Activated CD4-positive, alpha-beta T cell treated with anti-CD3 and anti-CD28 coated beads, Interleukin-2, amount 50 U/mL, for 1 hour (primary cell): Measurements from ENCODE around the gene FBLN1.
"Not testable (repeated sequence)": the region's sequence is repeated elsewhere in the genome, so short reads cannot be mapped to it uniquely, and the experiment has no call there.

Experiments
- DNase-seq: peaks from one replicate; pipeline ENCODE4 v3.0.0-alpha.2; 2020

FBLN1 gene

DNA sequence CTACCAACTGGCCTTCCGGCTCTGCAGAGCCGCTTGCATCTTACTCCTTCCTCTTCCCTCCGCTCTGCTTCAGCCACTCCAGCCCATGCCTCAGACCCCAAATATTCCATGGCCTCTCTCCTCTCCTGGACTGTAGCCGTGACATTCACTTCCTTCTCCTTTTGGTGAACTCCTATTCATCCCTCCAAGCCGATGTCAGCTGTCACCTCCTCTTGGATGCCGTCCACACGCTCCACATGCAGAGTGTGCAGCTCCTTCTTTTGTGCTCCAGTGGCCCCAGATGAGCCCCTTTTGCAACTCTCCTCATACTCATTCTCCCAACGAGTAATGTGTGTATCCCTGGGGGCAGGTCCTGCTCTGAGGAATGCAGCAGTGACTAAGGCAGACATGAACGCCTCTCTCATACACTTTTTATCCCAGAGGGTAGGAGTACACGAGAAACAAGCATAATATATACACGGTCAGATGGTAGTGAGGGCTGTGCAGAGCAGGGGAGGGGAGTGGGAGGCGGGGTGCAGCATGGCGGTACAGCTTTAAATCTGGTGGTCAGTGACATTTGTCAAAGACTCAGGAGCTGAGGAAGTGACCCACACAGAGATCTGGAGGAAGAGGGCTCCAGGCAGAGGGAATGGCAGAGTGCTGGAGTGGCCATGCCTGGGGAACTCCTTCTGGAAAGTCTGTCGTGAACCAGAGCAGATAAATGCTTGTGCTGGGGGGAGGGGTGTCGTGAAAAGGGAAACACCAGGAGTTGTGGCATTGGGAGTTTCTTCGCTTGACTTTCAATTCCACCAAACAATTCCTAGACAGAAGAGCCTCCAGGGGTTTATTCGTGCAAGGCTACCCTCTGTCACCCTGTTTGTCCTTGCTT is 85.2 kb downstream of the FBLN1 start:
- no peak for DNase-seq

- no peak for DNase-seq
Observed at GRCh38 chr22:45589556-45589955, 86.9 kb downstream of the FBLN1 start.

DNA sequence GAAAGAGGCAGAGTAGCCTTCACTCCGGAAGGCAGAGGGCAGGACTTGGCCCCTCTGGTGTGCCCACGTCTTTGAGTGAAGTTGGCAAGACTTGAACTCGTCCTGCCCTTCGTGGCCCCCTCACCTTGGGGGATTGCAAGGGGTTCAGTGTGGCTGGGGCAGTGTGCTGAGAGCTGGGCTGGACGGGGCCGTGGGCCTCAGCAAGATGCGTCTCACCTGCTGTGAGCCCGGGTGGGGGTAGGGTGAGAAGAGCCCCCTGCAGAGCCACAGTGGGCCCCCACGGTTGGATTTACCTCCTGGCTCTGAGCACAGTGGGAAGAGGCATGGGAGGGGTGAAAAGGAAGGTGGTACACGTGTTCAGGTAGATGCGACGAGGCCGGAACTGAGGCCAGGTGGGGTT is 87.6 kb downstream of the FBLN1 start:
- DNase-seq: no peak

GRCh38 chr22:45591633-45592213 is 89.0 kb downstream of the FBLN1 start:
- DNase-seq: not testable (repeated sequence)

DNA sequence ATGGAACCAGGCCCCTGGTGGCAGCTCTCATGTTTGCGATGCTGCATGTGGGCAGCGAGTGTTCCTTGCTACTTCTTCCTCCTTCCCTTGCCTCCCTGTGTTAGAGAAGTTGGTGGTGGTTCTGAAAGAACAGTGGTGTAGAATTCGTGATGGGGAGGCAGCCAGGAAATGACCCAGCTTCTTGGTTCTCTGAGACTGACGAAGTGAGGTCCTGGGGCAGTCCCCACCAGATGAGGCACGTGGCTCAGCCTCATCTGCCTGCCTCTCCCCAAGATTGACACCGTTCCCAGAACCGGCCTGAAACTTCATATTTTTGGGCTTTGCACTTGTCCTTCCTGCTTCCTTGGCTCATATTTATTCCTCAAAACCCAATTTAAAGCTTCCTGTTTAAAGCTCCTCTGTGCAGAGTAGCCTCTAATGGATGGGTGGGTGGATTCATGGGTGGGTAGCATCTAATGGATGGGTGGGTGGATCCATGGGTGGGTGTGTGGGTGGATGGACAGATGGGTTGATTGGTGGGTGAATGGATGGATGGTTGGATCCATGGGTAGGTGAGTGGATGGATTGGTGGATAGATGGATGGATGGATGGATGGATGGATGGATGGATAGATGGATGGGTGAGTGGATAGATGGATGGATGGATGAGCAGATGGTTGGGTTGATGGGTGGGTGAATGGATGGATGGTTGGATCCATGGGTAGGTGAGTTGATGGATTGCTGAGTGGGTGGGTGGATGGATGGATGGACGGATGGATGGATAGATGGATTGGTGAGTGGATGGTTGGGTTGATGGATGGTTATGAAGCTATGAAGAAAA is 91.6 kb downstream of the FBLN1 start:
- no peak for DNase-seq

- DNase-seq: no peak
Observed at GRCh38 chr22:45597460-45598192, 94.9 kb downstream of the FBLN1 start.

DNA sequence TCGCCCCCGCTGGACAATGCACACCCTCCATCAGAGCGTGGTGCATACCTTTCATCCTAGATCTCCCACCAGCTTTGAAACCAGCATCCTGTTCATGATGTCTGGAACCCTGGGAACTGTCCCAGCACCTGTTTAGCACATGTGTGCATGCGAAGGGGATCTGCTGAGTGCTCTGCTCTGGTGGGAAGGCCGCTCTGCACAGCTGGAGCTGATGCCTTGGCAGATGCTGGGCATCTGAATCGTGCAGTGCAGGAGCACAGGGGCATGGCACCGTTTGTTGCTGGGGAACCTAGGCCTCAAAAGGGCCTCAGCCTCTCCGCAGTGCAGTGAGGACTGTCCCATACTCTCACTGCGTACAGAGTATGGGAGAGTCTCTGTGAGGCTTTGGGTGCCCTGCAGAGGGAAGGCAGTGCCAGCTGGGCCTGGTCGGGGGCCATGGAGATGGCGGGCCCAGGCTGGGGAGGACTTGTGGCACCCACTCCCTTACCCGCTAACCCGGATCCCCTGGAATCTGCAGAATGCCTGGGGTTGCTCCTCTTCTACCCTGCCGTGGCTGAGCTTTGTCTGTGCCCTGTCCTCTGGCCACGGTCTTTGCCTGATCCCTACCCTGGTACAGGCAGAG is 96.0 kb downstream of the FBLN1 start:
- no peak for DNase-seq

GRCh38 chr22:45599836-45600577 is 97.3 kb downstream of the FBLN1 start:
- no peak for DNase-seq

DNA sequence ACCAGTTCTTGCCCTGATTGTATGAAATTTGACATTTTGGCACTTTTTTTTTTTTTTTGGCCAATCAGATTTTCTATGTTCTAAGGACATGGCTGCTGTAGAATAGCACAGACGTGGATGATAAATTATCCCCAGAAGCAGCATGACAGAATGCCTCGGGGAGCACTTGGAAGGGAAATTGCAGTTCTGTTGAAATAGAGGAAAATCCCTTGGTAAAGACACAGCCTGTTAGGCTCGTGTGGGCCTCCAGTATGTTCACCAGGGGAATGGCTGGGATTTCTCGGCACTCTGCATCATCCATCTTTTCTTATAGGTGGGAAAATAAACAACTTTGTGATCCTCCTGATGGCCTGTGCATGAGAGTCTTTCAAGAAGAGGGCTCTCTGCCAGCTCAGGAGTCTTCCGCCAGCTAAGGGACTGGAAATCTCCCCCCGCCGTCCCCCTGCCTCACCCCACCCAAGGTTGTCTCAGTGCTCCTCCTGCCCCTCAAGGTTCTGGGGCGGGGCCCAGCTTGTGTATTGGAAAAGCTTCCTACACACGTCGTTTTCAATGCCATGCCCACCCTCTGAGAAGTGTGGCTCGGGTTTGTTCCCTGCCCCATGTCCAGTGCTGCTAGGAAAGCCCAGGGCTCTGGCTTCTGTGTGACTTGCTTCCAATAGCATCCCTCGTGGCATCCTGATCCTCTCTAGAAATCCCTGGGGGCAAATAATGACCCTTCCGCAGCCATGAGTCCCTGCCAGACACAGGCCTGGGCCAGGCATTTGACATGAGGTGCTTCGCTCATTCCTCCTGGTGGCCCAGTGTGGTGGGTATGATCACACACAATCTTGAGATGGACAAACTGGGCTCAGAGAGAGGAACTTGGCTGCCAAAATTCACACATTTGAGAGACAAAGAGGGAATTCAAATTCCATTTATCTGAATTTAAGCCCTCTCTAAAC is 98.4 kb downstream of the FBLN1 start:
- no peak for DNase-seq

GRCh38 chr22:45602004-45602733 is 99.5 kb downstream of the FBLN1 start:
- DNase-seq: no peak

GRCh38 chr22:45602824-45603595 is 100.3 kb downstream of the FBLN1 start:
- DNase-seq: no peak

DNA sequence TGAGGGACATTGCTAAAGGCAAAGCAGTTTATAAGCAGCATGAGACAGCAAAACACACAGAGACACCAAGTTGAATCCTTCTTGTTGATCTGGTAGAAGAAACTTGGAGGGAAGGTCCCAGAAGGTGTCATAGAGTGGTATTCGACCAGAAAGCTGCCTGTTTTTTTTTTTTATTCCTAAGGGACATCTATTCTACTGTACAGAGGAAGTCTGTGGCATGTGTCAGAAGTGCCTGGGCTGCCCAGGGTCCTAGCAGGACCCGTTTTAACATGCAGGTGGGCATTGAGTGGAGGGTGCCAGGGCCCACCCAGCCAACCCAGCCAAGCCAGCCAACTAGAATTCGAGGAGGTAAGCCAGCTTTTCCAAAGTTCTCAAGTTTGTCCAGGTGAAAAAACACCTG is 100.9 kb downstream of the FBLN1 start:
- DNase-seq: no peak

GRCh38 chr22:45608045-45608444 is 105.4 kb downstream of the FBLN1 start:
- DNase-seq: not testable (repeated sequence)

DNA sequence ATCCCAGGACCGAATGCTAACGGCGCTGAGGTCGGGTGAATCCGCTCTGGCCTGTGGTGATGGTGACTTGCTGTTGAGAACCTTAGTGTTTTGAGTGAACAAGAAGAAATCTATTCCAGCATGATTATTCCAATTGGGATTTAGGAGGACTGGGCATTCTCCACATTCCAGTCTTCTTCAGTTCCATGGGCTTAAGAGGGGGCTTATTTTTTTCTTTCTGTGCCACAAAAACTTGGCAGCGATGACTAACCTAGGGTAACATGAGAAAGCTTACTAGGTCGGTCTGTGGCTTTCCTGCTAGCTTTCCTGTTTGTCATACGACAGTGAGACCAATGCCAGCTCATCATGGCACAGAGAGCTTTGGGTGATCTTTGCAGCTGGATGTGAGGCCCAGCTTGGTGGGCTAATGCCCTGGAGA is 106.1 kb downstream of the FBLN1 start:
- DNase-seq: no peak

DNA sequence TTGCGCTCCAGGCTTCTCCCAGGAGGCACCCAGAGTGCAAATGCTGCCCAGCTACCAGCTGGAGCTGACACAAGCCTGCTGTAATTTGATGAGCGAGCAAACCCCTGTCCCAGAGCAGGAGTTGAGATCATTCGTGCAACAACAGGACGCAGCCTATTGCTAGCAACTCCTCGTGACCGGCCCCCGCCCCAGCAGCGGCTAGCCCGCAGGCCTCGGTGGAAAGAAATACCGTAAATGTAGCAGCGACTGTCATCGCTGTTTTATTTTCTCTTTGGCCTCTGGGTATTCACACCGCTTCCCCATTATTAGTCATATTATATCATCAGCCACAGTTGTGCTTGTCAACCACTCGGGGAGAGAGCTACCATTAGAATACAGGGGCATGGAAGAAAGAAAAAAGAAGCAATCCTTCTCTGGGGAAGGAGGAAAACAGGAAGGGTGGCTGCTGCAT is 109.8 kb downstream of the FBLN1 start:
- no peak for DNase-seq

DNA sequence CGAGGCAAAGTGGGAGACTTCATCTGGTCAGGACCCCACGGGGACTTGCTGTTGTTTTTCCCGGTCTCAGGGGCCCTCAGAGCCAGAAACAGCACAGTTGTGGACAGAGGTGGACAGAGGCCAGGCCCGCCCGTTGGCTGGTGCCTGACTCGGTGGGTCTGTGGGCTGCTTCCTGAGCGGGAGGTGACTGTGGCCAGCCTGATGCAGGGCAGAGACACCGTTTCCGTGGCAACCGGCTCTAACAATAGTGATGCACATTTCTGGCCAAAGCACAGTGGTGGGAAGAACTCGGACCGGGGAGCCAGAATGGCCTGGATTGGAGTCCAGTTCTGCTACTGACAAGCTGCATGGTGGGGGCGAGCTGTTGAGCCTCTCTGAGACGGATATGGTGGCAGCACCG is 110.3 kb downstream of the FBLN1 start:
- no peak for DNase-seq

- DNase-seq: no peak
Observed at GRCh38 chr22:45615364-45615763, 112.7 kb downstream of the FBLN1 start.

DNA sequence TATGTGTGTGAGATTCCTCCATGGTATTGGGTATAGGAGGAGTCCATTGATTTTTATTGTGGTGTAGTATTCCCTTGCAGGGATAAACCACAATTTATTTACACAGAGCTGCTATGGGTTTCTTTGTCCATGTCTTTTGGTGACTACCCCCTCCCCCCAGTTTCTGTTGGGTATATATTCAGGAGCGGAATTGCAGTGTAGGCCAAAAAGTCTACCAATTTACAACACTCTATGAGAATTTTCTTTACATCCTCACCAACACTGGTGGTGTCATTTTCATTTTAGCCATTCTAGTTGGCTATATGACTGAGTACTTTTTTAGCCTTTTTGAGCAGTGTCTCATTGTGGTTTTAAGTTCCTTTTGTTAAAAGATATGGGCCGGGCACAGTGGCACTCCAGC is 113.7 kb downstream of the FBLN1 start:
- DNase-seq: no peak

- DNase-seq: no peak
Observed at GRCh38 chr22:45617948-45618347, 115.3 kb downstream of the FBLN1 start.
